Gastroesophageal sphincter (tissue), 3 donors: ENCODE measurements around the gene LENEP.

Source experiments
- EP300 ChIP-seq: sonication (generic); formaldehyde crosslinking; IDR thresholded peaks from one replicate; pipeline ENCODE4 v1.6.1; 2017; ENCODE audit warnings: antibody characterized with exemption, mild to moderate bottlenecking
- POLR2A ChIP-seq, 2 donors: fragments of 450-650 bp; IDR thresholded peaks; one replicate each; pipeline ENCODE4 v1.6.1; 2017; ENCODE audit warnings: antibody characterized with exemption in 2 of 2, mild to moderate bottlenecking in 2 of 2, moderate library complexity in 1 of 2
- POLR2AphosphoS5 ChIP-seq: sonication (generic); formaldehyde crosslinking; IDR thresholded peaks from one replicate; pipeline ENCODE4 v1.6.1; 2017; ENCODE audit warnings: antibody characterized with exemption
- TF ChIP-seq, protein P1 (sequence below), 4 experiments: fragments of 200-600 bp in 2 of 4; fragments of 450-650 bp in 2 of 4; sonication (generic) in 1 of 4; IDR thresholded peaks; one replicate each; pipeline ENCODE4 v1.5.1; 2017 to 2019; ENCODE audit warnings: antibody characterized with exemption in 4 of 4, mild to moderate bottlenecking in 2 of 4, moderate library complexity in 2 of 4

DNA sequence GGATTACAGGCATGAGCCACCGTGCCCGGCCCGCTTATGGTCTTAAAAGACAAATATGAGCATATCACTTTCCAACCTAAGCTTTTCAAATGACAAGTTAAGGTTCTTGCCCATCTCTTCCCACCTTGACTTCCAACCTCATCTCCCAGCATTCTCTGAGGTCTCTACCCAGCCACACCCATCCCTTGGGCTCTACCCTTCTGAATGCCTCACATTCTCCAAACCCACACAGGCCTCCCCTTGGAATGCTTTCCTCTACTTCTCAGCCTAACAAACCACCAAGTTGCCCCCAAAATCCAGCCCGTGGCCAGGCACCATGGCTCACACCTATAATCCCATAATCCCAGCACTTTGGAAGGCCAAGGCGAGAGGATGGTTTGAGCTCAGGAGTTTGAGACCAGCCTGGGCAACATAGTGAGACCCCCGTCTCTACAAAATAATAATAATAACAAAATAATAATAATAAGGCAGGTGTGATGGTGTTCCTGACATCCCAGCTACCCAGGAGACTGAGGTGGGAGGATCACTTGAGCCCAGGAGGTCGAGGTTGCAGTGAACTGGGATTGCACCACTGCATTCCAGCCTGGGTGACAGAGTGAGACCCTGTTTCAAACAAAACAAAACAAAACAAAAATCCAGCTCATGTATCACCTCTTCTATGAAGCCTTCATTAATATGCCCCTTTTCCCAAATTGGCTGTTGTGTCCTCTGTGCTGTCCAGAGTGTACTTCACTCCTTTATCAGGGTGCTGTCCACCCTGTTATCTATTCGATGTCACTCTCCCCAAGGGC is 28.9 kb downstream of the LENEP start:
- TF ChIP-seq, protein P1, sequence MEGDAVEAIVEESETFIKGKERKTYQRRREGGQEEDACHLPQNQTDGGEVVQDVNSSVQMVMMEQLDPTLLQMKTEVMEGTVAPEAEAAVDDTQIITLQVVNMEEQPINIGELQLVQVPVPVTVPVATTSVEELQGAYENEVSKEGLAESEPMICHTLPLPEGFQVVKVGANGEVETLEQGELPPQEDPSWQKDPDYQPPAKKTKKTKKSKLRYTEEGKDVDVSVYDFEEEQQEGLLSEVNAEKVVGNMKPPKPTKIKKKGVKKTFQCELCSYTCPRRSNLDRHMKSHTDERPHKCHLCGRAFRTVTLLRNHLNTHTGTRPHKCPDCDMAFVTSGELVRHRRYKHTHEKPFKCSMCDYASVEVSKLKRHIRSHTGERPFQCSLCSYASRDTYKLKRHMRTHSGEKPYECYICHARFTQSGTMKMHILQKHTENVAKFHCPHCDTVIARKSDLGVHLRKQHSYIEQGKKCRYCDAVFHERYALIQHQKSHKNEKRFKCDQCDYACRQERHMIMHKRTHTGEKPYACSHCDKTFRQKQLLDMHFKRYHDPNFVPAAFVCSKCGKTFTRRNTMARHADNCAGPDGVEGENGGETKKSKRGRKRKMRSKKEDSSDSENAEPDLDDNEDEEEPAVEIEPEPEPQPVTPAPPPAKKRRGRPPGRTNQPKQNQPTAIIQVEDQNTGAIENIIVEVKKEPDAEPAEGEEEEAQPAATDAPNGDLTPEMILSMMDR (IDR thresholded peaks at IDR 0.05): no peak
- TF ChIP-seq EP300: no peak
- TF ChIP-seq POLR2A (IDR thresholded peaks at IDR 0.05): no peak
- TF ChIP-seq POLR2AphosphoS5: no peak
